ENCODE measurements around the gene SSTR5. TPM values are rescaled to one million over a fixed set of nuclear protein-coding genes. Genes with fewer than 3 reads are reported as not detected.

SSTR5 gene
- total and polyA plus RNA-seq, 11 donors: 0.22 to 20.1 (median 3.6) TPM

DNA sequence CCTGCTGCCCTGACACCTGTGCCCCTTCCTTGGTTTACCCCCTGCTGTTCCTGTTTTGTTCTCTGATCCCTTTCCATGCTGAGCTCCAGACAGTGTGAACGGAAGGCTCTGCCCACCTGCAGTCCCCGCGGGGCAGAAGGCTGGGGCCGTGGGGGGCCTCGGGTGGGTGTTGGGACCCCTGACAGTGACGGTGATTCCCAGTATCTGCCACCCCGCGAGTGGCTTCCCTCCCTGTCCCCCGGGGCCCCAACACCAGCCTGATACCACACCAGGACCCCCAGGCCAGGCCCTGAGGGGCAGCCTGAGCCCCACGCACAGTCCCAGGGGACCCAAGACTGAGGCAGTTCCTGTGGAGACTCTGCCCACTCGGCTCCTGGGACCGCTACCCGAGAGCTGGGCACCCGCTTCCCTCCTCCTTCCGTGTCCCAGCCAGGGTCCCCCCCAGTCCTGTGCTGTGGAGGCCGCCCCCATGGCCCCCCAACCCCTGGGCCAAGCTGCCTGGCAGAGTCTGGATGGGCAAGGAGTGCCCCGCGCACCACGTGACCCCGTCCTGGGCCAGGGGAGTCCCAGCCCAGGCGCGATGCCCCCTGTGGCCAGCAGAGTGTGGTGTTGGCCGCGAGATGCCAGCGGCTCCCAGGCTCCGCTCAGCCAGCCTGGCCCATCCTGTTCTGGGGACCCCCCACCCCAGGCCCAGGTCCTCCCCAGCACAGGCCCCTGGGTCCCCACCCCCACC, 33.5 kb downstream of the SSTR5 start:
- intact Hi-C loops (cut with DNase I): loop anchor here in 6 of 10 donors (1.0 to 2.0 kb wide), 3 partner anchors 87 to 89 kb away; no protein-coding TSS in a partner anchor
- no peaks in the 10 kb centered on the region for H3K9me3 ChIP-seq
- WGBS, 4 donors: 27 to 48% (median 34%) methylated on average over 13 to 26 of the region's 26 CpGs
- ATAC-seq (peak; percentile 60 to 83 (median 75)), DNase-seq (peak; percentile 50 to 80 (median 67))
- no peak overlapping the region for H3K27ac ChIP-seq
- peaks cover 13 to 75% (median 30%) of the 10 kb centered on the region in 9 donors for H3K27me3 ChIP-seq
- H3K4me1 ChIP-seq: peaks cover 0 to 8% (median 5%) of the 10 kb centered on the region in 12 donors
- no peak overlapping the region for H3K4me3 ChIP-seq
- no peaks in the 10 kb centered on the region for H3K36me3 ChIP-seq
- TF ChIP-seq, protein P1, sequence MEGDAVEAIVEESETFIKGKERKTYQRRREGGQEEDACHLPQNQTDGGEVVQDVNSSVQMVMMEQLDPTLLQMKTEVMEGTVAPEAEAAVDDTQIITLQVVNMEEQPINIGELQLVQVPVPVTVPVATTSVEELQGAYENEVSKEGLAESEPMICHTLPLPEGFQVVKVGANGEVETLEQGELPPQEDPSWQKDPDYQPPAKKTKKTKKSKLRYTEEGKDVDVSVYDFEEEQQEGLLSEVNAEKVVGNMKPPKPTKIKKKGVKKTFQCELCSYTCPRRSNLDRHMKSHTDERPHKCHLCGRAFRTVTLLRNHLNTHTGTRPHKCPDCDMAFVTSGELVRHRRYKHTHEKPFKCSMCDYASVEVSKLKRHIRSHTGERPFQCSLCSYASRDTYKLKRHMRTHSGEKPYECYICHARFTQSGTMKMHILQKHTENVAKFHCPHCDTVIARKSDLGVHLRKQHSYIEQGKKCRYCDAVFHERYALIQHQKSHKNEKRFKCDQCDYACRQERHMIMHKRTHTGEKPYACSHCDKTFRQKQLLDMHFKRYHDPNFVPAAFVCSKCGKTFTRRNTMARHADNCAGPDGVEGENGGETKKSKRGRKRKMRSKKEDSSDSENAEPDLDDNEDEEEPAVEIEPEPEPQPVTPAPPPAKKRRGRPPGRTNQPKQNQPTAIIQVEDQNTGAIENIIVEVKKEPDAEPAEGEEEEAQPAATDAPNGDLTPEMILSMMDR (IDR thresholded peaks at IDR 0.05): peak; percentile 49 to 88 (median 70)
- TF ChIP-seq POLR2A (IDR thresholded peaks at IDR 0.05): no peak

DNA sequence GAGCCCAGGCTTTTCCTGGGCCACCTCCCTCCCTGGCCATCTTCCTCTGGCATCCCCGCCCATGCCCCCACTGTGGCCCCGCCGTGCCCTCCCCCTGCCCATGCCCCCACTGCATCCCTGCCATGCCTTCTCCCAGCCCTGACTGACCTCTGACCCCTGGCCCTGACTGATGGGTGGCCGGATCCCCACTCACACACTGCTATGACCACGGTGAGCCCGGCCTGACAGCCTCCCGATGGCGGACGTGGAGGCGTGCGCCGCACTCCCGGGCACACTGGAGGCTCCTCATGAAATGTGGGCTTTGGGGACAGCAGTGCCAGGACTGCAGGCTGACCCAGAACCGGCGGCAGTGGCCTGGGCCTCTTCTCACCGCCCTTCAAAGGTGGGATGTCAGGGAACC, 34.1 kb downstream of the SSTR5 start:
- ATAC-seq (no peak), DNase-seq (no peak)
- H3K9me3 ChIP-seq: no peaks in the 10 kb centered on the region
- H3K27me3 ChIP-seq: peaks cover 13 to 73% (median 30%) of the 10 kb centered on the region in 9 donors
- H3K36me3 ChIP-seq: no peaks in the 10 kb centered on the region
- H3K4me1 ChIP-seq: peaks cover 0 to 8% (median 5%) of the 10 kb centered on the region in 12 donors
- intact Hi-C loops (cut with DNase I): loop anchor here in 6 of 10 donors (1.0 to 2.0 kb wide), 3 partner anchors 86 to 88 kb away; no protein-coding TSS in a partner anchor
- 76 to 82% (median 78%) methylated on average over 6 to 16 of the region's 16 CpGs; no CpG with 5 or more reads in 1 of the 4 donors for WGBS, 4 donors
- no peak overlapping the region for H3K4me3 ChIP-seq
- no peak for TF ChIP-seq POLR2A (IDR thresholded peaks at IDR 0.05)
- TF ChIP-seq, protein P1 (IDR thresholded peaks at IDR 0.05): no peak
- no peak overlapping the region for H3K27ac ChIP-seq

DNA sequence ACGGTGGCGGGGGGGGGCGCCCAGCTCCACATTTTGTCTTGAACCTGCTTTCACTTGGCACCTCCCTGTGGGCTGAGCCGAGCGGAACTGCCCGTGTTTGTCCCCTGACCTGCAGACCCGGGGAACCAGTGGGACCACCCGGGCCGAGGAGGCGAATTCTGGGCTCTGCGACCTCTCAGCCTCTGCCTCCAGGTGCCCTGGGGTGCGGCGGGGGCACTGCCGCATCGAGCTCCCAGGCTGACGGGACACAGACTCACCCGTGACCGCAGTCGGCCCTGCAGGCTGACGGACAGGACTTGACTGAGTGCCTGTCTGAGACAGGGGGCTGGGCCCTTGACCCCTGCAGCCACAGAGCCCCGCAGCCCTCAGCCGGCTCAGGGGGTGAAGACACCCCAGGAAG, 34.6 kb downstream of the SSTR5 start:
- Histone ChIP-seq H3K9me3 (no peaks in the 10 kb centered on the region), H3K4me3 (no peak overlapping the region), H3K36me3 (no peaks in the 10 kb centered on the region), H3K4me1 (peaks cover 0 to 8% (median 5%) of the 10 kb centered on the region in 12 donors), H3K27ac (no peak overlapping the region), H3K27me3 (peaks cover 13 to 72% (median 30%) of the 10 kb centered on the region in 9 donors)
- TF ChIP-seq, protein P1 (IDR thresholded peaks at IDR 0.05): no peak
- no peak for TF ChIP-seq POLR2A (IDR thresholded peaks at IDR 0.05)
- ATAC-seq (no peak), DNase-seq (no peak)
- intact Hi-C loops (cut with DNase I): loop anchor here in 3 of 10 donors (2.0 kb wide), 2 partner anchors 86 to 88 kb away; no protein-coding TSS in a partner anchor
- WGBS, 4 donors: 27 to 65% (median 64%) methylated on average over 3 to 22 of the region's 22 CpGs; no CpG with 5 or more reads in 1 of the 4 donors

DNA sequence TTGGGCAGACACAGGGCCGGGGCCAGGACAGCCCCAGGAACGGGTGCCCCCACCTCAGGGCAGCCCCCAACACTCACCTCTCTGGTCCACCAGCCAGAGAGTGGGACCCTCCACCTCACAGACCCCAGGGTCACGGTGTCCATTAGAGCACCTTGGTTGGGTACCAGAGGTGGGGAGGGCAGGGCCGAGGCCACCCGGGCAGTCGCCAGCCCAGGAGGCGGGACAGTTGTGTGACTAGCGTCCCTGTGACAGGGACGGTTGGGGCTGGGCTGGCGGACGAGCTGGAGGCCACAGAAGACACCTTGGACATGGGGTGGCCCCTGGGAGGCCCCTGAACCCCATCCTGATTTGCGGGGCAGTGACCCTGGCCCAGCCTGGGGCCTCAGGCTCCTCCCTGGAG, 35.2 kb downstream of the SSTR5 start:
- intact Hi-C loops (cut with DNase I): loop anchor here in 4 of 10 donors (2.0 kb wide), 2 partner anchors 85 to 87 kb away; no protein-coding TSS in a partner anchor
- Histone ChIP-seq H3K36me3 (no peaks in the 10 kb centered on the region), H3K4me3 (no peak overlapping the region), H3K4me1 (peaks cover 0 to 8% (median 5%) of the 10 kb centered on the region in 12 donors), H3K9me3 (no peaks in the 10 kb centered on the region), H3K27me3 (peaks cover 13 to 74% (median 30%) of the 10 kb centered on the region in 9 donors), H3K27ac (no peak overlapping the region)
- ATAC-seq: no peak
- TF ChIP-seq, protein P1 (IDR thresholded peaks at IDR 0.05): no peak
- no peak for TF ChIP-seq POLR2A (IDR thresholded peaks at IDR 0.05)
- WGBS, 4 donors: 71 to 78% (median 74%) methylated on average over 8 to 12 of the region's 12 CpGs
- DNase-seq: no peak

Data from heart left ventricle (tissue), 16 donors.